Keratinocyte (primary cell): Measurements from ENCODE around the gene SLC34A1. TPM values are rescaled to one million over a fixed set of nuclear protein-coding genes. Genes with fewer than 3 reads are reported as not detected.

Source experiments
- DNase-seq: peaks from one replicate; pipeline ENCODE4 v3.0.0-alpha.2; 2011; ENCODE audit warnings: low read depth, missing footprints, low spot score
- FAIRE-seq: peaks from 2 replicates; lab custom pipeline; 2011; peaks lifted over from hg19 to GRCh38; lab: Jason Lieb, UNC
- H2AFZ ChIP-seq: 2 replicates; pipeline ENCODE4 v1.6.0; 2012; ENCODE audit warnings: low read length, control low read depth, inconsistent platforms; ENCODE audit not compliant: control insufficient read depth
- H3K27ac ChIP-seq: 2 replicates; pipeline ENCODE4 v1.5.1; 2011; ENCODE audit warnings: low read length; ENCODE audit not compliant: control insufficient read depth, insufficient read depth
- H3K27me3 ChIP-seq: 3 replicates; pipeline ENCODE4 v1.6.0; 2011; ENCODE audit warnings: low read length; ENCODE audit not compliant: control insufficient read depth, insufficient read depth; ENCODE audit errors: extremely low read depth
- H3K36me3 ChIP-seq, 2 experiments: 2 replicates in 1 of 2; 3 replicates in 1 of 2; pipeline ENCODE4 v1.5.1; 2011; ENCODE audit warnings: low read length in 2 of 2, mild to moderate bottlenecking in 1 of 2; ENCODE audit not compliant: control insufficient read depth in 2 of 2, insufficient read depth in 2 of 2; ENCODE audit errors: extremely low read depth in 1 of 2
- H3K4me1 ChIP-seq: 3 replicates; pipeline ENCODE4 v1.5.1; 2011; ENCODE audit warnings: low read length; ENCODE audit not compliant: control insufficient read depth, insufficient read depth; ENCODE audit errors: extremely low read depth
- H3K4me2 ChIP-seq: 3 replicates; pipeline ENCODE4 v1.6.0; 2011; ENCODE audit warnings: low read depth, low read length; ENCODE audit not compliant: control insufficient read depth, insufficient read depth; ENCODE audit errors: extremely low read depth
- H3K4me3 ChIP-seq, 3 experiments: fragments of 200-600 bp in 1 of 3; sonication (generic) in 1 of 3; 2 replicates in 2 of 3; 3 replicates in 1 of 3; pipeline ENCODE4 v1.5.1; 2011 to 2016; ENCODE audit warnings: low read length in 3 of 3, mild to moderate bottlenecking in 3 of 3, control low read depth in 2 of 3, inconsistent platforms in 1 of 3, low read depth in 1 of 3, mixed read lengths in 1 of 3, mixed run types in 1 of 3, moderate library complexity in 1 of 3; ENCODE audit not compliant: control insufficient read depth in 2 of 3, insufficient read depth in 2 of 3; ENCODE audit errors: extremely low read depth in 1 of 3
- H3K79me2 ChIP-seq: 2 replicates; pipeline ENCODE4 v1.6.0; 2012; ENCODE audit warnings: low read length; ENCODE audit not compliant: control insufficient read depth, insufficient read depth
- H3K9ac ChIP-seq: 3 replicates; pipeline ENCODE4 v1.6.0; 2011; ENCODE audit warnings: low read length; ENCODE audit not compliant: control insufficient read depth, insufficient read depth; ENCODE audit errors: extremely low read depth
- H3K9me1 ChIP-seq: 3 replicates; pipeline ENCODE4 v1.6.0; 2011; ENCODE audit warnings: low read length; ENCODE audit not compliant: control insufficient read depth, insufficient read depth; ENCODE audit errors: extremely low read depth
- H3K9me3 ChIP-seq: 2 replicates; pipeline ENCODE4 v1.5.1; 2012; ENCODE audit warnings: low read depth, low read length; ENCODE audit not compliant: control insufficient read depth
- H4K20me1 ChIP-seq: 3 replicates; pipeline ENCODE4 v1.6.0; 2011; ENCODE audit warnings: low read length; ENCODE audit not compliant: control insufficient read depth, insufficient read depth; ENCODE audit errors: extremely low read depth
- CTCF ChIP-seq, 3 experiments: IDR thresholded peaks in 1 of 3; conservative IDR thresholded peaks in 1 of 3; optimal IDR thresholded peaks in 1 of 3; 2 replicates in 2 of 3; 3 replicates in 1 of 3; pipeline versions ENCODE3 to v1.5.1; 2011; ENCODE audit warnings: low read length in 3 of 3, mild to moderate bottlenecking in 3 of 3, moderate library complexity in 2 of 3, control low read depth in 1 of 3, inconsistent platforms in 1 of 3; ENCODE audit not compliant: insufficient read depth in 2 of 3; ENCODE audit errors: extremely low read depth in 1 of 3
- EZH2 ChIP-seq: IDR thresholded peaks from one replicate; pipeline ENCODE4 v1.6.1; 2012; ENCODE audit warnings: inconsistent platforms, mild to moderate bottlenecking, low read length, moderate library complexity
- dilution Hi-C: fragments of 300-500 bp; cut with MboI; formaldehyde crosslinking; loops from one replicate; pipeline ENCODE4 v1.7.0; 2020; ENCODE audit warnings: low sequenced_read_pairs; ENCODE audit not compliant: extremely low pct_ligation_motif_present
- polyA plus RNA-seq, 5 experiments: library from polyadenylated mRNA; depleted of rRNA in 3 of 5; stranded (reverse) in 3 of 5; stranded (forward) in 1 of 5; unstranded in 1 of 5; fragments of >200 nt; gene quantifications; 1 replicate in 1 of 5; 2 replicates in 3 of 5; 3 replicates in 1 of 5; pipeline versions ENCODE4 v1.2.1 to v1.2.3, GENCODE V29; 2011 to 2012; ENCODE audit warnings: missing spikeins in 2 of 5, low read depth in 1 of 5, low replicate concordance in 1 of 5

SLC34A1 gene
- polyA plus RNA-seq, 1 donor (not counting 4 experiments of a cell fraction or from before 2014, with no cell fraction given), result 0.07 TPM

- peak in 2 of 3 experiments; percentile 97 to 98 for TF ChIP-seq CTCF (optimal IDR thresholded peaks at IDR 0.05 in 1 of 3, IDR thresholded peaks at IDR 0.05 in 1 of 3, conservative IDR thresholded peaks at IDR 0.05 in 1 of 3; ENCODE audit: extremely low read depth in 1 of 3, insufficient read depth in 2 of 3, low read length in 3 of 3)
- no peak for TF ChIP-seq EZH2
- Histone ChIP-seq H3K27ac (peak overlapping the region; percentile 91), H4K20me1 (peaks cover 2% of the 10 kb centered on the region), H3K27me3 (no peaks in the 10 kb centered on the region), H3K4me2 (peak overlapping the region; percentile 80), H3K36me3 (no peaks in the 10 kb centered on the region), H3K79me2 (no peaks in the 10 kb centered on the region), H3K4me3 (peak overlapping the region in 1 of 3 experiments; percentile 40), H3K4me1 (peaks cover 34% of the 10 kb centered on the region), H2AFZ (no peak overlapping the region), H3K9me1 (no peaks in the 10 kb centered on the region), H3K9ac (peak overlapping the region; percentile 76), H3K9me3 (no peaks in the 10 kb centered on the region)
- FAIRE-seq (peak; percentile 78), DNase-seq (no peak)
- dilution Hi-C loops, result no loop called here
These were observed 6.4 kb downstream of the SLC34A1 start for GRCh38 chr5:177390363-177391300.

GRCh38 chr5:177392765-177393164, 8.5 kb downstream of the SLC34A1 start:
- Histone ChIP-seq H3K27ac (no peak overlapping the region), H3K27me3 (no peaks in the 10 kb centered on the region), H2AFZ (no peak overlapping the region), H3K9me3 (no peaks in the 10 kb centered on the region), H3K4me1 (peaks cover 29% of the 10 kb centered on the region), H3K9ac (no peak overlapping the region), H3K79me2 (no peaks in the 10 kb centered on the region), H3K4me2 (no peak overlapping the region), H3K9me1 (no peaks in the 10 kb centered on the region), H3K36me3 (no peaks in the 10 kb centered on the region), H3K4me3 (no peak overlapping the region), H4K20me1 (peaks cover 2% of the 10 kb centered on the region)
- DNase-seq (no peak), FAIRE-seq (no peak)
- TF ChIP-seq EZH2, result no peak
- TF ChIP-seq CTCF (optimal IDR thresholded peaks at IDR 0.05 in 1 of 3, IDR thresholded peaks at IDR 0.05 in 1 of 3, conservative IDR thresholded peaks at IDR 0.05 in 1 of 3; ENCODE audit: extremely low read depth in 1 of 3, insufficient read depth in 2 of 3, low read length in 3 of 3), result no peak
- dilution Hi-C loops, result no loop called here
